Measurements from ENCODE around the gene ADRB2.

- TF ChIP-seq CTCF (IDR thresholded peaks at IDR 0.05), result no peak
- no peak for TF ChIP-seq POLR2A (IDR thresholded peaks at IDR 0.05)
Measured at GRCh38 chr5:148830211-148830610, 3.8 kb downstream of the ADRB2 start.

Data from heart left ventricle (tissue), 13 donors.